Muscle layer of duodenum (tissue), 2 donors: ENCODE measurements around the gene GPR176.
"Not testable (repeated sequence)": the region's sequence is repeated elsewhere in the genome, so short reads cannot be mapped to it uniquely, and the experiment has no call there.

Experiments used
- H3K27ac ChIP-seq: one replicate; pipeline ENCODE4 v1.7.0; 2013; ENCODE audit warnings: mild to moderate bottlenecking, low read length
- H3K27me3 ChIP-seq: one replicate; pipeline ENCODE4 v1.7.0; 2013; ENCODE audit warnings: low read depth, mild to moderate bottlenecking, control low read depth, low read length
- H3K36me3 ChIP-seq, 2 donors: one replicate each; pipeline ENCODE4 v1.7.0; 2013; ENCODE audit warnings: low read length in 2 of 2, control low read depth in 1 of 2, mild to moderate bottlenecking in 1 of 2; ENCODE audit not compliant: insufficient read depth in 2 of 2, control insufficient read depth in 1 of 2
- H3K4me1 ChIP-seq, 2 donors: one replicate each; pipeline ENCODE4 v1.7.0; 2013; ENCODE audit warnings: low read length in 2 of 2, mild to moderate bottlenecking in 2 of 2, control low read depth in 1 of 2, moderate library complexity in 1 of 2; ENCODE audit not compliant: insufficient read depth in 2 of 2, control insufficient read depth in 1 of 2
- H3K4me3 ChIP-seq, 2 donors: one replicate each; pipeline ENCODE4 v1.7.0; 2013; ENCODE audit warnings: low read length in 2 of 2, low read depth in 1 of 2, mild to moderate bottlenecking in 1 of 2
- H3K9me3 ChIP-seq, 2 donors: one replicate each; pipeline ENCODE4 v1.7.0; 2013; ENCODE audit warnings: low read length in 2 of 2, control low read depth in 1 of 2, mild to moderate bottlenecking in 1 of 2; ENCODE audit not compliant: control insufficient read depth in 1 of 2
- donor health status: healthy.

GPR176 gene

GRCh38 chr15:39914977-39915376 lies 5.1 kb downstream of the GPR176 start:
- Histone ChIP-seq H3K27ac (no peak overlapping the region), H3K4me1 (peaks cover 0 to 6% of the 10 kb centered on the region in 2 donors), H3K9me3 (peaks cover 0 to 6% of the 10 kb centered on the region in 2 donors), H3K27me3 (peaks cover 7% of the 10 kb centered on the region), H3K4me3 (no peak overlapping the region), H3K36me3 (no peaks in the 10 kb centered on the region)

GRCh38 chr15:39909007-39909406 lies 11.1 kb downstream of the GPR176 start:
- H3K4me3 ChIP-seq = no peak overlapping the region
- H3K4me1 ChIP-seq = no peaks in the 10 kb centered on the region
- no peaks in the 10 kb centered on the region for H3K9me3 ChIP-seq
- H3K27ac ChIP-seq = no peak overlapping the region
- H3K27me3 ChIP-seq = no peaks in the 10 kb centered on the region
- no peaks in the 10 kb centered on the region for H3K36me3 ChIP-seq

GRCh38 chr15:39908186-39908585 lies 11.9 kb downstream of the GPR176 start:
- Histone ChIP-seq H3K4me1 (no peaks in the 10 kb centered on the region), H3K27me3 (no peaks in the 10 kb centered on the region), H3K27ac (no peak overlapping the region), H3K36me3 (no peaks in the 10 kb centered on the region), H3K4me3 (no peak overlapping the region), H3K9me3 (no peaks in the 10 kb centered on the region)

GRCh38 chr15:39907216-39907615 lies 12.8 kb downstream of the GPR176 start:
- no peak overlapping the region for H3K4me3 ChIP-seq
- H3K4me1 ChIP-seq = no peaks in the 10 kb centered on the region
- no peaks in the 10 kb centered on the region for H3K36me3 ChIP-seq
- no peaks in the 10 kb centered on the region for H3K9me3 ChIP-seq
- no peak overlapping the region for H3K27ac ChIP-seq
- no peaks in the 10 kb centered on the region for H3K27me3 ChIP-seq

GRCh38 chr15:39904115-39904514 lies 16.0 kb downstream of the GPR176 start:
- no peaks in the 10 kb centered on the region for H3K9me3 ChIP-seq
- H3K27ac ChIP-seq = no peak overlapping the region
- no peaks in the 10 kb centered on the region for H3K36me3 ChIP-seq
- no peaks in the 10 kb centered on the region for H3K4me1 ChIP-seq
- H3K4me3 ChIP-seq = no peak overlapping the region
- H3K27me3 ChIP-seq = no peaks in the 10 kb centered on the region

- Histone ChIP-seq H3K4me3 (no peak overlapping the region), H3K27me3 (no peaks in the 10 kb centered on the region), H3K9me3 (no peaks in the 10 kb centered on the region), H3K27ac (no peak overlapping the region), H3K36me3 (no peaks in the 10 kb centered on the region), H3K4me1 (no peaks in the 10 kb centered on the region)
These were observed 21.7 kb downstream of the GPR176 start for GRCh38 chr15:39898317-39898716.

- H3K4me3 ChIP-seq = no peak overlapping the region
- H3K4me1 ChIP-seq = no peaks in the 10 kb centered on the region
- no peaks in the 10 kb centered on the region for H3K36me3 ChIP-seq
- H3K27ac ChIP-seq = no peak overlapping the region
- H3K9me3 ChIP-seq = no peaks in the 10 kb centered on the region
- no peaks in the 10 kb centered on the region for H3K27me3 ChIP-seq
These were observed 23.2 kb downstream of the GPR176 start for GRCh38 chr15:39896846-39897245.

GRCh38 chr15:39896101-39896500 lies 24.0 kb downstream of the GPR176 start:
- no peaks in the 10 kb centered on the region for H3K9me3 ChIP-seq
- no peaks in the 10 kb centered on the region for H3K27me3 ChIP-seq
- no peak overlapping the region for H3K4me3 ChIP-seq
- no peaks in the 10 kb centered on the region for H3K4me1 ChIP-seq
- no peak overlapping the region for H3K27ac ChIP-seq
- no peaks in the 10 kb centered on the region for H3K36me3 ChIP-seq

- H3K4me1 ChIP-seq, H3K9me3 ChIP-seq, H3K27ac ChIP-seq, H3K4me3 ChIP-seq, H3K27me3 ChIP-seq, H3K36me3 ChIP-seq: not testable (repeated sequence)
These were observed 27.0 kb downstream of the GPR176 start for GRCh38 chr15:39893051-39893450.

- Histone ChIP-seq H3K27ac (no peak overlapping the region), H3K4me3 (no peak overlapping the region), H3K27me3 (no peaks in the 10 kb centered on the region), H3K4me1 (peaks cover 0 to 3% of the 10 kb centered on the region in 2 donors), H3K9me3 (no peaks in the 10 kb centered on the region), H3K36me3 (no peaks in the 10 kb centered on the region)
These were observed 27.6 kb downstream of the GPR176 start for GRCh38 chr15:39892418-39892817.

- Histone ChIP-seq H3K9me3 (no peaks in the 10 kb centered on the region), H3K36me3 (no peaks in the 10 kb centered on the region), H3K4me1 (peaks cover 0 to 3% of the 10 kb centered on the region in 2 donors), H3K27me3 (no peaks in the 10 kb centered on the region), H3K4me3 (no peak overlapping the region), H3K27ac (no peak overlapping the region)
These were observed 29.4 kb downstream of the GPR176 start for GRCh38 chr15:39890621-39891020.

GRCh38 chr15:39889601-39890000 lies 30.5 kb downstream of the GPR176 start:
- no peak overlapping the region for H3K27ac ChIP-seq
- H3K4me3 ChIP-seq = no peak overlapping the region
- H3K4me1 ChIP-seq = peaks cover 0 to 4% of the 10 kb centered on the region in 2 donors
- H3K36me3 ChIP-seq = no peaks in the 10 kb centered on the region
- H3K27me3 ChIP-seq = no peaks in the 10 kb centered on the region
- no peaks in the 10 kb centered on the region for H3K9me3 ChIP-seq
